Stomach (tissue), 9 donors: Measurements from ENCODE around the gene MAPK8IP2. TPM values are rescaled to one million over a fixed set of nuclear protein-coding genes. Genes with fewer than 3 reads are reported as not detected.
A peak's percentile ranks its signal among the peaks of the same experiment; 100 is the strongest.
"Not testable (repeated sequence)": the region's sequence is repeated elsewhere in the genome, so short reads cannot be mapped to it uniquely, and the experiment has no call there.

Experiments used
- DNase-seq, 2 donors: peaks; one replicate each; pipeline versions ENCODE4 v3.0.0 to v3.0.0-alpha.2; 2013 to 2019
- H3K27ac ChIP-seq, 5 donors: fragments of 200-600 bp in 4 of 5; sonication (generic) in 4 of 5; one replicate each; pipeline ENCODE4 v1.5.1; 2013 to 2019; ENCODE audit warnings: mild to moderate bottlenecking in 1 of 5, moderate library complexity in 1 of 5
- H3K27me3 ChIP-seq, 3 donors: fragments of 200-600 bp; sonication (generic); one replicate each; pipeline ENCODE4 v1.5.1; 2017 to 2019; ENCODE audit warnings: mixed run types in 1 of 3
- H3K36me3 ChIP-seq, 4 donors: fragments of 200-600 bp; sonication (generic); 1 replicate in 3 of 4; 2 replicates in 1 of 4; pipeline ENCODE4 v1.5.1; 2016 to 2019
- H3K4me1 ChIP-seq, 4 donors: fragments of 200-600 bp; sonication (generic); one replicate each; pipeline ENCODE4 v1.5.1; 2016 to 2019
- H3K4me3 ChIP-seq, 4 donors: fragments of 200-600 bp; sonication (generic) in 3 of 4; one replicate each; pipeline ENCODE4 v1.5.1; 2016 to 2019; ENCODE audit warnings: mild to moderate bottlenecking in 1 of 4
- H3K9me3 ChIP-seq, 4 donors: fragments of 200-600 bp; sonication (generic); one replicate each; pipeline ENCODE4 v1.5.1; 2016 to 2019
- CTCF ChIP-seq, 7 experiments: fragments of 450-650 bp in 4 of 7; fragments of 200-600 bp in 3 of 7; sonication (generic) in 3 of 7; IDR thresholded peaks; one replicate each; pipeline ENCODE4 v1.5.1; 2016 to 2019; ENCODE audit warnings: antibody characterized with exemption in 7 of 7, control low read depth in 2 of 7, mild to moderate bottlenecking in 1 of 7
- EP300 ChIP-seq: sonication (generic); formaldehyde crosslinking; IDR thresholded peaks from one replicate; pipeline ENCODE4 v1.6.1; 2017; ENCODE audit warnings: antibody characterized with exemption
- POLR2A ChIP-seq, 4 donors: fragments of 450-650 bp; IDR thresholded peaks; one replicate each; pipeline ENCODE4 v1.6.1; 2016; ENCODE audit warnings: antibody characterized with exemption in 4 of 4, control low read depth in 2 of 4, mild to moderate bottlenecking in 1 of 4, moderate library complexity in 1 of 4
- POLR2AphosphoS5 ChIP-seq, 3 donors: sonication (generic); formaldehyde crosslinking; IDR thresholded peaks; one replicate each; pipeline ENCODE4 v1.6.1; 2016; ENCODE audit warnings: antibody characterized with exemption in 3 of 3
- WGBS, 5 donors: extraction: QIAGEN DNeasy Blood & Tissue Kit in 3 of 5; methylation state at CpG; one replicate each; pipeline versions ENCODE4 v1.1.5 to v1.1.7; 2013 to 2018; 5-methylcytosine and 5-hydroxymethylcytosine counted together
- intact Hi-C: fragments of 100-400 bp; cut with DNase I; formaldehyde crosslinking; loops from one replicate; pipeline ENCODE4 v1.15.1; 2023; ENCODE audit warnings: low total_unique reads
- polyA plus RNA-seq, 3 donors: library from polyadenylated mRNA; stranded (reverse); fragments of 200-250 nt; gene quantifications; one replicate each; pipeline ENCODE4 v1.2.3, GENCODE V29; 2013
- total RNA-seq, 5 donors: library from RNA; depleted of rRNA; stranded (reverse); fragments of >200 nt; gene quantifications; one replicate each; pipeline versions ENCODE4 v1.1.0 to v1.2.3, GENCODE V29; 2014 to 2016
- donor health status: healthy with polysubstance abuse.
- donor health status: Bipolar disorder and iron deficiency.
- donor health status: healthy.

The MAPK8IP2 gene
- total and polyA plus RNA-seq, 8 donors, result 0.43 to 5.8 (median 0.85) TPM

GRCh38 chr22:50633086-50633485 lies 32.5 kb downstream of the MAPK8IP2 start:
- Histone ChIP-seq H3K4me3 (no peak overlapping the region), H3K27me3 (no peaks in the 10 kb centered on the region), H3K27ac (no peak overlapping the region), H3K9me3 (no peaks in the 10 kb centered on the region), H3K4me1 (peaks cover 6 to 9% (median 9%) of the 10 kb centered on the region in 4 donors), H3K36me3 (no peaks in the 10 kb centered on the region)
- intact Hi-C loops, result no loop called here
- no peak for TF ChIP-seq POLR2A (IDR thresholded peaks at IDR 0.05)
- no peak for TF ChIP-seq POLR2AphosphoS5 (IDR thresholded peaks at IDR 0.05)
- TF ChIP-seq EP300, result no peak
- no peak for TF ChIP-seq CTCF (IDR thresholded peaks at IDR 0.05)
- no peak for DNase-seq
- 79 to 92% (median 87%) methylated on average over 5 of the region's 5 CpGs for WGBS, 5 donors

GRCh38 chr22:50633771-50634170 lies 33.2 kb downstream of the MAPK8IP2 start:
- DNase-seq, result peak in 1 of 2 donors; percentile 11
- no peak for TF ChIP-seq POLR2A (IDR thresholded peaks at IDR 0.05)
- Histone ChIP-seq H3K9me3 (no peaks in the 10 kb centered on the region), H3K4me1 (peaks cover 1 to 3% (median 3%) of the 10 kb centered on the region in 4 donors), H3K27ac (no peak overlapping the region), H3K36me3 (no peaks in the 10 kb centered on the region), H3K4me3 (no peak overlapping the region), H3K27me3 (no peaks in the 10 kb centered on the region)
- intact Hi-C loops, result no loop called here
- 84 to 89% (median 86%) methylated on average over 10 to 11 of the region's 11 CpGs for WGBS, 5 donors

GRCh38 chr22:50635591-50635990 lies 35.0 kb downstream of the MAPK8IP2 start:
- TF ChIP-seq CTCF (IDR thresholded peaks at IDR 0.05) (no peak), POLR2A (IDR thresholded peaks at IDR 0.05) (no peak), POLR2AphosphoS5 (IDR thresholded peaks at IDR 0.05) (no peak), EP300 (no peak)
- no peak overlapping the region for H3K4me3 ChIP-seq
- no peaks in the 10 kb centered on the region for H3K27me3 ChIP-seq
- WGBS, 5 donors, result 89 to 95% (median 94%) methylated on average over 11 of the region's 11 CpGs
- H3K36me3 ChIP-seq, result no peaks in the 10 kb centered on the region
- no peak for DNase-seq
- H3K9me3 ChIP-seq, result no peaks in the 10 kb centered on the region
- no peaks in the 10 kb centered on the region for H3K4me1 ChIP-seq
- no peak overlapping the region for H3K27ac ChIP-seq
- intact Hi-C loops, result no loop called here

- Histone ChIP-seq H3K27me3 (peaks cover 0 to 36% (median 12%) of the 10 kb centered on the region in 3 donors), H3K4me1 (peaks cover 0 to 11% (median 9%) of the 10 kb centered on the region in 4 donors)
- intact Hi-C loops, DNase-seq, H3K27ac ChIP-seq, H3K36me3 ChIP-seq, H3K9me3 ChIP-seq, H3K4me3 ChIP-seq: not testable (repeated sequence)
- 87 to 96% (median 93%) methylated on average over 12 of the region's 12 CpGs for WGBS, 5 donors
Observed at GRCh38 chr22:50640296-50640695, 39.7 kb downstream of the MAPK8IP2 start.

GRCh38 chr22:50640857-50641647 lies 40.5 kb downstream of the MAPK8IP2 start:
- 81 to 85% (median 82%) methylated on average over 15 of the region's 15 CpGs for WGBS, 5 donors
- no peak for TF ChIP-seq EP300
- no peak for TF ChIP-seq CTCF (IDR thresholded peaks at IDR 0.05)
- TF ChIP-seq POLR2A (IDR thresholded peaks at IDR 0.05), result no peak
- TF ChIP-seq POLR2AphosphoS5 (IDR thresholded peaks at IDR 0.05), result no peak
- H3K27me3 ChIP-seq, result peaks cover 0 to 44% (median 17%) of the 10 kb centered on the region in 3 donors
- H3K36me3 ChIP-seq, result no peaks in the 10 kb centered on the region
- H3K4me1 ChIP-seq, result peaks cover 0 to 11% (median 9%) of the 10 kb centered on the region in 4 donors
- peak in 1 of 2 donors; percentile 8 for DNase-seq
- no peak overlapping the region for H3K4me3 ChIP-seq
- intact Hi-C loops, result no loop called here
- peak overlapping the region in 4 of 5 donors; percentile 34 to 46 (median 36) for H3K27ac ChIP-seq
- H3K9me3 ChIP-seq, result no peaks in the 10 kb centered on the region
